Glomerular endothelial cell (primary cell): Measurements from ENCODE around the gene SCAF4. TPM values are rescaled to one million over a fixed set of nuclear protein-coding genes. Genes with fewer than 3 reads are reported as not detected.
"Not testable (repeated sequence)": the region's sequence is repeated elsewhere in the genome, so short reads cannot be mapped to it uniquely, and the experiment has no call there.

Experiments
- DNase-seq: peaks from one replicate; pipeline ENCODE4 v3.0.0-alpha.2; 2011; ENCODE audit warnings: low read depth, low spot score; ENCODE audit errors: extremely low read depth
- total RNA-seq: library from RNA; depleted of rRNA; stranded (reverse); fragments of >200 nt; gene quantifications from 2 replicates; pipeline ENCODE4 v1.2.3, GENCODE V29; 2015

The SCAF4 gene
- total RNA-seq, 1 donor from 2014 or later, result 22.1 TPM

DNA sequence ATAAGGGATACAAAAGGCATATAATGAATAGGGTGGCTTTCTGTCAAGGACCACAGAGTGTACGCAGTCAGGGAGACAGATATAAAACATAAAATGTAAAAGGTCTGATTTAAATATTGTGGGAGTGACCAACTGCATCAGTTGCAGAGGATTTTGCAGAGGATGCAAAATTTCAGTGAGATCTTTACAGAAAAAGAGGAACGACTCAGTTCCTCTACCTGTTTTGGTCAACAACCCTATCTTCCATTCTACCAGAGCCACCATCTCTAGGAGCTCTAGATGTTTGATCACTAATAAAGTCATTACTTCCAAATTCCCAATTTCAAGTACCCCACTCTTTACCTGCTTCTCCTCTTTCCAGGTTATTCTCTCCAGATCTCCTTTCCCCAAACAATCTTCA lies 56.0 kb downstream of the SCAF4 start:
- no peak for DNase-seq

DNA sequence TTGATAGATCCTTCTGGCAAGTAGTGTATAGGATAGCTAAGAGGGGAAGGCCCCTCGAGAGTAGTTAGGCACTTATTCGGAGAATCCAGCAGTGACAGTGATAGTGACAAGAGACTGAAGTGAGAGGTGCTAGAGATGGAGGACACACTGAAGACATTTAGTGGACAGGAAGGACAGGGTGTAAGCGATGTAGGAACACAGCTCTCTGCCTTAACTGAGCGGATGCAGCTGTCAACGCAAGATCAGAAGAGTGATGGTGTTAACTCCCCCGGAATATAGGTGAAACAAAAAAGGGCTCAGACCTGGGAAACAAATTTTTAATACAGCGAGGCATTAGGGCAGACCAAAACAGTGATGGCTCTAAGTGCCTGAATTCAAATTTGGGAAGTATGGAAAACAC lies 56.6 kb downstream of the SCAF4 start:
- no peak for DNase-seq

DNA sequence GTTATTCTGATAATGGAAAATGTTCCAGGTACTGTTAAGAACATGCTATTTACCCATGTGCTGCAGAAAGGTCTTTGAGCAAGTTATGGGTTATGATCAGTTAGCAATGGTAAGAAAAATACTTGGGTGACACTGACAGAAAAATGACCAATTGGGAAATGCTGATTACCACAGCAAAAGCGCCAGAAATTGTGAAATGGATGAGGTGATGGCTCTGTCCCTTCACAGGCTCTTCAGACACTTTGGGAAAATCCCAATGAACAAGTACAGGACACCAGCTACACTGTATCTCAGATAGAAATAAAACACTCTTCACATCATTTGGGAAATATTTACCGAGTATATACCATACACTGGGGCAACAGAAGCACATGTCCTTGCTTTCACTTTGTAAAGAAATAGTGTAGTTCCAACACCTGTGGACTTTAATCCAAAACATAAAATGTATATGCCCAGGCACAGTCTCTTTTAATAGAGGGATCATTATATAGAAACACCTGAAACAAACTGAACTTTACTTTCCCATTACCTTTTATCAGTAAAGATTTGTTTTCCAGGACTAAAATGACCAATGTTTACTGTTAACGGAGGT lies 58.5 kb downstream of the SCAF4 start:
- no peak for DNase-seq

DNA sequence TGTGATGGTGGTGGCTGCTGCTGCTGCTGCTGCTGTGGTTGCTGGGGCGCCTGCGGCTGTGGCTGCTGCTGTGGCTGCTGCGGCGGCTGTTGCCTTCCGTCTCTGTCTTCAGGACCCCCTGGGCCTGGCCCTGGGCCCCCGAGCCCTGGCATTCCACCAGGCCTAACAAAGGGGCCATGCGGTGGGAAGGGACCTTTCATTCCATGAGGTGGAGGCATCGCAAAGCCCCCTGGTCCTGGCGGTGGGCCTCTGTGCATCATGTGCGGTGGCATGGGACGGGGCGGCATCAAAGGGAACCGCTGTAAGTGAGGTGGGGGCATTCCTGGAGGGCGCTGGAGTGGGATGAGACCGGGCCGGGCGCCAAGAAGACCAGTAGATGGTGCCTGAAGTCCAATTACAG lies 60.0 kb downstream of the SCAF4 start:
- DNase-seq, result no peak

- DNase-seq, result no peak
Measured at GRCh38 chr21:31671146-31671716, 60.7 kb downstream of the SCAF4 start.

GRCh38 chr21:31670070-31670469 lies 61.8 kb downstream of the SCAF4 start:
- DNase-seq, result no peak

DNA sequence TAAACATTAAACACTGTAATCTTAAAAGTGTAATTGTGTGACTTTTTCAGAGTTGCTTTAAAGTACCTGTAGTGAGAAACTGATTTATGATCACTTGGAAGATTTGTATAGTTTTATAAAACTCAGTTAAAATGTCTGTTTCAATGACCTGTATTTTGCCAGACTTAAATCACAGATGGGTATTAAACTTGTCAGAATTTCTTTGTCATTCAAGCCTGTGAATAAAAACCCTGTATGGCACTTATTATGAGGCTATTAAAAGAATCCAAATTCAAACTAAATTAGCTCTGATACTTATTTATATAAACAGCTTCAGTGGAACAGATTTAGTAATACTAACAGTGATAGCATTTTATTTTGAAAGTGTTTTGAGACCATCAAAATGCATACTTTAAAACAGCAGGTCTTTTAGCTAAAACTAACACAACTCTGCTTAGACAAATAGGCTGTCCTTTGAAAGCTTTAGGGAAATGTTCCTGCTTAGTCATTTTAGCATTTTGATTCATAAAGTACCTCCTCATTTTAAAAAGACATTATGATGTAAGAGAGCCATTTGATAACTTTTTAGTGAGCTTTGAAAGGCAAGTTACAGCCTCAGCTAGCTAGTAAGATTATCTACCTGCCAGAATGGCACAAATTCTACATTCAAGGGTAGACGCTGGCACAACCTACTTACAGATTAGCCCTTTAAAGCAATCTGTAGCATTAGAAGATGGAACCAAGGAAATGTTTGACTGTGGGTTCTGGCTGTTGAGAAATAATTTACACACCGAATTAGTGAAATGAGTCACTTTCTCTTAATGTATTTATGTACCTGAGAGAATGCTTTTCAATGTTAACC lies 63.0 kb downstream of the SCAF4 start:
- DNase-seq, result no peak

DNA sequence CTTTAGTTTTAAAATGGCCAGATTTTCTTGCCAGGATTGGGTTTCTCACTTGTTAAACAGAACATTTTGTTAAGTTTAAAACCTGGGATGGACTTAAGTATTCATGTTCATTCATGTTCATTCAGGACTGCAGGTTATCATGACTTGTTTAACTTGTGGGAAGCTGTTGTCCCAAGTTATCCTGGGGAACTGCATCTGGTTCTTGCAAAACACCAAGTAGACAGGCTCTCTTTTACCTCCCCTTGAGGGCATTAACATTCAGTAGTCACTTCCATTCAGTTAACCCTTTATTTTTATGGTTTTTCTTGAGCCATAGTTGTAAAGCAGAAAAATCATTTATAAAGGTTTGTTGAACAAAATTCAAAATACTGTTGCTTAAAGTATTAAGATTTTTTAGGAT lies 64.3 kb downstream of the SCAF4 start:
- DNase-seq, result no peak

DNA sequence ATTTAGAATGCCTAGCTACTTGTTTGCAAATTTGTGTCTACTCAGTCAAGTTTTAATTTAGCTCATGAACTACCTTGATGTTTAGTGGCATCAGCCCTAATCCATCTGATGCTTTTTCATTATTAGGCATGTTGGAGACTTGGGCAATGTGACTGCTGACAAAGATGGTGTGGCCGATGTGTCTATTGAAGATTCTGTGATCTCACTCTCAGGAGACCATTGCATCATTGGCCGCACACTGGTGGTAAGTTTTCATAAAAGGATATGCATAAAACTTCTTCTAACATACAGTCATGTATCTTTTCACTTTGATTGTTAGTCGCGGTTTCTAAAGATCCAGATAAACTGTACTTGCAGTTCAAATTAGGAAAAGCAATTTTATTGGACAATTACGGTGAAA lies 64.8 kb downstream of the SCAF4 start:
- DNase-seq, result no peak

DNA sequence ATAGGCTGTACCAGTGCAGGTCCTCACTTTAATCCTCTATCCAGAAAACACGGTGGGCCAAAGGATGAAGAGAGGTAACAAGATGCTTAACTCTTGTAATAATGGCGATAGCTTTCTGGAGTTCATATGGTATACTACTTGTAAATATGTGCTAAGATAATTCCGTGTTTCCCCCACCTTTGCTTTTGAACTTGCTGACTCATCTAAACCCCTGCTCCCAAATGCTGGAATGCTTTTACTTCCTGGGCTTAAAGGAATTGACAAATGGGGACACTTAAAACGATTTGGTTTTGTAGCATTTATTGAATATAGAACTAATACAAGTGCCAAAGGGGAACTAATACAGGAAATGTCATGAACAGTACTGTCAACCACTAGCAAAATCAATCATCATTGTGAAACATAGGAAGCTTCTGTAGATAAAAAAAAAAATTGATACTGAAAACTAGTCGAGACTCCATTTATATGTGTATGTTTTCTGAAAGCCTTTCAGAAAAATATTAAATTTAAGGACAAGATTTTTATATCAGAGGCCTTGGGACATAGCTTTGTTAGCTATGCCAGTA lies 65.4 kb downstream of the SCAF4 start:
- no peak for DNase-seq

DNA sequence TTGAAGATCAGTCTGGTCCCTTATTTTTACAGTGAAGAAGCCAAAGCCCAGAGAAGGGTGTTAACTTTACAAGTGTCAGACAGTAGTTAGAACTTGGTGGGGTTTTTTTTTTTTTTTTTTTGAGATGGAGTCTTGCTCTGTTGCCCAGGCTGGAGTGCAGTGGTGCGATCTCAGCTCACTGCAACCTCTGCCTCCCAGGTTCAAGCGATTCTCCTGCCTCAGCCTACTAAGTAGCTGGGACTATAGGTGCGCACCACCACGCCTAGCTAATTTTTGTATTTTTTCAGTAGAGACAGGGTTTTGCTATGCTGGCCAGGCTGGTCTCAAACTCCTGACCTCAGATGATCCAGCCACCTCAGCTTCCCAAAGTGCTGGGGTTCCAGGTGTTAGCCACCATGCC lies 66.0 kb downstream of the SCAF4 start:
- DNase-seq, result not testable (repeated sequence)

GRCh38 chr21:31665397-31665796 lies 66.5 kb downstream of the SCAF4 start:
- DNase-seq, result no peak

- DNase-seq, result no peak
Measured at GRCh38 chr21:31663584-31664249, 68.2 kb downstream of the SCAF4 start.

GRCh38 chr21:31660591-31660990 lies 71.3 kb downstream of the SCAF4 start:
- no peak for DNase-seq

DNA sequence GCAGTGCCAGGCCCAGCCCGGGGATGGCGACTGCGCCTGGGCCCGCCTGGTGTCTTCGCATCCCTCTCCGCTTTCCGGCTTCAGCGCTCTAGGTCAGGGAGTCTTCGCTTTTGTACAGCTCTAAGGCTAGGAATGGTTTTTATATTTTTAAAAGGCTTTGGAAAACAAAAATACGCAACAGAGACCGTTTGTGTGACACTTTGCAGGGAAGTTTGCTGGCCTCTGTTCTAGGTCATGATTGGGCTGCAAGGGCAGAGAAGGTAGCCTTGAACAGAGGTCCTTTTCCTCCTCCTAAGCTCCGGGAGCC lies 71.7 kb downstream of the SCAF4 start:
- no peak for DNase-seq

DNA sequence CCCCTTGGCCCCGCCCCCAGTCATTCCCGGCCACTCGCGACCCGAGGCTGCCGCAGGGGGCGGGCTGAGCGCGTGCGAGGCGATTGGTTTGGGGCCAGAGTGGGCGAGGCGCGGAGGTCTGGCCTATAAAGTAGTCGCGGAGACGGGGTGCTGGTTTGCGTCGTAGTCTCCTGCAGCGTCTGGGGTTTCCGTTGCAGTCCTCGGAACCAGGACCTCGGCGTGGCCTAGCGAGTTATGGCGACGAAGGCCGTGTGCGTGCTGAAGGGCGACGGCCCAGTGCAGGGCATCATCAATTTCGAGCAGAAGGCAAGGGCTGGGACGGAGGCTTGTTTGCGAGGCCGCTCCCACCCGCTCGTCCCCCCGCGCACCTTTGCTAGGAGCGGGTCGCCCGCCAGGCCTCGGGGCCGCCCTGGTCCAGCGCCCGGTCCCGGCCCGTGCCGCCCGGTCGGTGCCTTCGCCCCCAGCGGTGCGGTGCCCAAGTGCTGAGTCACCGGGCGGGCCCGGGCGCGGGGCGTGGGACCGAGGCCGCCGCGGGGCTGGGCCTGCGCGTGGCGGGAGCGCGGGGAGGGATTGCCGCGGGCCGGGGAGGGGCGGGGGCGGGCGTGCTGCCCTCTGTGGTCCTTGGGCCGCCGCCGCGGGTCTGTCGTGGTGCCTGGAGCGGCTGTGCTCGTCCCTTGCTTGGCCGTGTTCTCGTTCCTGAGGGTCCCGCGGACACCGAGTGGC lies 72.2 kb downstream of the SCAF4 start, which contains the start of gene SOD1:
Gene SOD1 (plus strand): TSS at position 158 of the 723 bp plus-strand sequence. CDS start 77 bp downstream, at position 235.
- peak; percentile 36 for DNase-seq

DNA sequence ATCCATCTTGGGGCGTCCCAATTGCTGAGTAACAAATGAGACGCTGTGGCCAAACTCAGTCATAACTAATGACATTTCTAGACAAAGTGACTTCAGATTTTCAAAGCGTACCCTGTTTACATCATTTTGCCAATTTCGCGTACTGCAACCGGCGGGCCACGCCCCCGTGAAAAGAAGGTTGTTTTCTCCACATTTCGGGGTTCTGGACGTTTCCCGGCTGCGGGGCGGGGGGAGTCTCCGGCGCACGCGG lies 72.7 kb downstream of the SCAF4 start:
- DNase-seq, result no peak

- DNase-seq, result no peak
Measured at GRCh38 chr21:31658053-31658452, 73.9 kb downstream of the SCAF4 start.

DNA sequence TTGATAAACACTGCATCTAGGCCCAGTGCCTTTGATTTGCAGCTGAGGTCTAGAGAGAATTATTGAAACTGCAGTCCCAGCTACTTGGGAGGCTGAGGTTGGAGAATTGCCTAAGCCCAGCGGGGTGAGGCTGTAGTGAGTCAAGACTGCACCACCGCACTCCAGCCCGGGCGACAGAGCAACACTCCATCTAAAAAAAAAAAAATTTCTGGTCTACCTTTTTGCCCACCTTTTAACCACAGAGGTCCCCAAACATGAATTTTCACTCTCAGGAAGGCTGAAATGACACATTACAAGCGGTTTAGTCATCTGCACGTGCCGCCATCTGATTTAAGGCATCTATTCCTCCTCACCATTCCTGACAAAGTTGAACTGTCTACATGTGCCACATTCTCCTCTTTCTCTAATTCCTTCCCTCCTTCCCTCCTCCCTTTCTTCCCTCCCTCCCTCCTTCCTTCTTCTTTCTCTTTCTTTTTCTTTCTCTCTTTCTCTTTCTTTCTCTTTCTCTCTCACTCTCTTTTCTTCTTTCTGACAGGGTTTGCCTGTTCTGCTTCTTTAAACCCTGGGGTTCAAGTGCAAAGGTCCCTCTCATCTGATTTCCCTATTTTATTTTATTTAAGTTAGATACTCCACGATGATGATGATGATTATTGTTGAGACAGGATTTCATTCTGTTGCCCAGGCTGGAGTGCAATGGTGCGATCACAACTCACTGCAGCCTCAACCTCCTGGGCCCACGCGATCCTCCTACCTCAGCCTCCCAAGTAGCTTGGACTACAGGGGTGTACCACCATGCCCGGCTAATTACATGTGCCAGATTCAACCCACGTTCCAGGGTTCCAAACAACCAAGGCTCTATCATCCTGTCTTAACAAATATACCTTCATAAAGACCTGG lies 75.5 kb downstream of the SCAF4 start:
- DNase-seq, result no peak
